Smooth muscle cell of trachea (primary cell): ENCODE data around the gene HOXA4. TPM values are rescaled to one million over a fixed set of nuclear protein-coding genes. Genes with fewer than 3 reads are reported as not detected.

Source experiments
- total RNA-seq: library from RNA; depleted of rRNA; stranded (reverse); fragments of >200 nt; gene quantifications from 2 replicates; pipeline ENCODE4 v1.2.1, GENCODE V29; 2014

HOXA4 gene
- total RNA-seq = 0.58 and 0.66 TPM in 2 replicates

GRCh38 chr7:27130540-27131389, at the start of gene HOXA4:
TSS of gene HOXA4 (minus strand) at chr7:27130757. CDS start at chr7:27130733, 24 bp downstream.

GRCh38 chr7:27173956-27174873, 43.7 kb upstream of the HOXA4 start, which contains the start of gene HOXA10:
TSS of gene HOXA10 (minus strand) at chr7:27174320. CDS start at chr7:27174306, 14 bp downstream.

GRCh38 chr7:27165089-27165995, 34.8 kb upstream of the HOXA4 start, which contains the start of gene HOXA9:
TSS of gene HOXA9 (minus strand) at chr7:27165537. CDS start at chr7:27165457, 80 bp downstream.

GRCh38 chr7:27156508-27156898, 25.9 kb upstream of the HOXA4 start, which contains the start of gene HOXA7:
TSS of gene HOXA7 (minus strand) at chr7:27156675. CDS start at chr7:27156545, 130 bp downstream.

GRCh38 chr7:27151931-27152815, 21.6 kb upstream of the HOXA4 start, which contains the start of gene HOXA3:
TSS of gene HOXA3 (minus strand) at chr7:27152583. CDS start at chr7:27110640, 41,943 bp downstream.

GRCh38 chr7:27147199-27148030, 16.9 kb upstream of the HOXA4 start, which contains the start of gene HOXA6:
TSS of gene HOXA6 (minus strand) at chr7:27147774. CDS start at chr7:27147749, 25 bp downstream.

GRCh38 chr7:27143023-27143949, 12.7 kb upstream of the HOXA4 start, which contains the start of gene HOXA5:
TSS of gene HOXA5 (minus strand) at chr7:27143681. CDS start at chr7:27143607, 74 bp downstream.

GRCh38 chr7:27102581-27103442, 27.7 kb downstream of the HOXA4 start, which contains the start of gene HOXA2:
TSS of gene HOXA2 (minus strand) at chr7:27102683. CDS start at chr7:27102500, 183 bp downstream.

GRCh38 chr7:27095897-27096767, 34.4 kb downstream of the HOXA4 start, which contains the start of gene HOXA1:
TSS of gene HOXA1 (minus strand) at chr7:27096000. CDS start at chr7:27095912, 88 bp downstream.

Other genes with a start within 250 kb of the HOXA4 start
- gene HOXA1, start 34.8 kb downstream of the HOXA4 start, total RNA-seq = 0.44 and 1.2 TPM in 2 replicates
- 1.3 and 2.6 TPM in 2 replicates for gene HOXA2, start 28.1 kb downstream of the HOXA4 start, total RNA-seq
- 10.8 and 16.7 TPM in 2 replicates for gene HOXA5, start 12.9 kb upstream of the HOXA4 start, total RNA-seq
- gene HOXA6, start 17.0 kb upstream of the HOXA4 start, total RNA-seq = not detected in 2 replicates
- gene HOXA3, start 21.8 kb upstream of the HOXA4 start, total RNA-seq = 2.6 and 3.0 TPM in 2 replicates
- gene HOXA7, start 25.9 kb upstream of the HOXA4 start, total RNA-seq = not detected in 2 replicates
- 0.15 TPM in 1 of 2 replicates, not detected in the other for gene HOXA9, start 34.8 kb upstream of the HOXA4 start, total RNA-seq
- 0.15 TPM in 1 of 2 replicates, not detected in the other for gene HOXA10, start 43.6 kb upstream of the HOXA4 start, total RNA-seq
- under 0.01 TPM in 1 of 2 replicates, not detected in the other for gene HOXA11, start 54.5 kb upstream of the HOXA4 start, total RNA-seq
- gene HOXA13, start 69.3 kb upstream of the HOXA4 start, total RNA-seq = under 0.01 TPM in 2 replicates
- gene EVX1, start 112.0 kb upstream of the HOXA4 start, total RNA-seq = not detected in 2 replicates